ENCODE measurements around the gene ETDC.

The ETDC gene

DNA sequence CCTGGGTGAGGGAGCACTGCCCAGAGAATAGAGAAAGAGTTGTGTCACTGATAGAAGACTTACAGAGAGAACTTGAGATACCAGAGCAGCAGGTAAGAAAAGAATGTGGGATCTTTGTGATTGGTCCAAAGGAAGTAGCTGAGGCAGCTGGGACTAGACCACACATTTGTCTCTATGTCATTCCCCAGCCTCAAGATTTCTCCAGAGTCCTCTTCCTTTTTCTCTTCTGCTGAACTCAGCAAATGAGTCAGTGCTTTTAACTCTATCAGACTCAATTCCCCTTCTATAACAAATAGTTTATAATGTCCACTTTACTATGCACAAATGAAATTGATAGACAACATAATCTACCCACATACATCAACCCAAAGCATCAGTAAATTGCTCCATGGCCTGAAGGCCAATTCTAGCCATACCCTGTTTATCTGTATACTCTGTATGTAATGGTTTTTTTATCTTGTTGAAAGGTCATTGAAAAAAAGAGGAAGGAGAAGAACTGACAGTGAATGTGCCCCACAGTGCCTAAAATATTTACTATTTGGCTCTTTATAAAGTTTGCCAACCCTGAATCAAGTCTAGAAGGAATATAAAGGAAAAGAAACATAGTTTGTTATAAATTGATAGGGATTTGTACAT lies 38.2 kb downstream of the ETDC start:
- no peaks in the 10 kb centered on the region for H4K20me1 ChIP-seq (ENCODE audit: insufficient read depth, low read length)
- peaks cover 4% of the 10 kb centered on the region for H3F3A ChIP-seq (ENCODE audit: insufficient read depth, low read length)
- H3K9ac ChIP-seq (ENCODE audit: low read length) = no peak overlapping the region
- H3K4me2 ChIP-seq (ENCODE audit: low read depth, low read length) = no peak overlapping the region
- TF ChIP-seq EZH2phosphoT487 (IDR thresholded peaks at IDR 0.05; ENCODE audit: low read length) = no peak
- no peak overlapping the region for H3K27ac ChIP-seq (ENCODE audit: low read length)
- H3K27me3 ChIP-seq (replicated peaks; ENCODE audit: insufficient read depth, low read length) = no peaks in the 10 kb centered on the region
- H3K9me2 ChIP-seq (replicated peaks; ENCODE audit: insufficient read depth, low read length) = no peaks in the 10 kb centered on the region
- no peaks in the 10 kb centered on the region for H3K9me3 ChIP-seq (replicated peaks; ENCODE audit: insufficient read depth, low read length)
- H3K79me2 ChIP-seq (ENCODE audit: low read length) = peaks cover 9% of the 10 kb centered on the region
- no peaks in the 10 kb centered on the region for H3K4me1 ChIP-seq (ENCODE audit: low read length)
- no peak overlapping the region for H3K4me3 ChIP-seq (ENCODE audit: low read length)
- no peak for DNase-seq
- H2AFZ ChIP-seq (ENCODE audit: low read length) = no peak overlapping the region
- H3K36me3 ChIP-seq (replicated peaks; ENCODE audit: insufficient read depth, low read length) = no peaks in the 10 kb centered on the region

DNA sequence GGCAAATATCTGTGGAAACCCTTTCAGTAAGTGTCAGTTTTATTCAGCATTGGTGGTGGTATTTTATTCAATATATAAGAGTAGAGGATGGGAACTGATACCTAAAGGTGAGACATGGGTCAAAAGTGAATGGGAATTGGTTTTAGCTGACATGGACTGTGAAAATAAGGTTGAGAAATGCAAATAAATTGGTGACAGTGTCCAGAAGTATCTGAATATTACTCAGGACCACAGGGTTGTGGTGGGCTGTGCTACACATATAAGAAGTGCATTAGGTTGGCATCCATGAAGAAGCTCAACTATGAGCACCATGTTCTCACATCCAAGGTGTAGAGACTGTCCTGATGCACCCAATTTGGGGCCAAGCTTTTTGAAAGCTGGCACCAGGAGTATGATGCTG lies 45.0 kb downstream of the ETDC start:
- no peak overlapping the region for H3K27ac ChIP-seq (ENCODE audit: low read length)
- no peaks in the 10 kb centered on the region for H3F3A ChIP-seq (ENCODE audit: insufficient read depth, low read length)
- TF ChIP-seq EZH2 (optimal IDR thresholded peaks at IDR 0.05; ENCODE audit: low read depth, low read length) = no peak
- TF ChIP-seq, protein P1, sequence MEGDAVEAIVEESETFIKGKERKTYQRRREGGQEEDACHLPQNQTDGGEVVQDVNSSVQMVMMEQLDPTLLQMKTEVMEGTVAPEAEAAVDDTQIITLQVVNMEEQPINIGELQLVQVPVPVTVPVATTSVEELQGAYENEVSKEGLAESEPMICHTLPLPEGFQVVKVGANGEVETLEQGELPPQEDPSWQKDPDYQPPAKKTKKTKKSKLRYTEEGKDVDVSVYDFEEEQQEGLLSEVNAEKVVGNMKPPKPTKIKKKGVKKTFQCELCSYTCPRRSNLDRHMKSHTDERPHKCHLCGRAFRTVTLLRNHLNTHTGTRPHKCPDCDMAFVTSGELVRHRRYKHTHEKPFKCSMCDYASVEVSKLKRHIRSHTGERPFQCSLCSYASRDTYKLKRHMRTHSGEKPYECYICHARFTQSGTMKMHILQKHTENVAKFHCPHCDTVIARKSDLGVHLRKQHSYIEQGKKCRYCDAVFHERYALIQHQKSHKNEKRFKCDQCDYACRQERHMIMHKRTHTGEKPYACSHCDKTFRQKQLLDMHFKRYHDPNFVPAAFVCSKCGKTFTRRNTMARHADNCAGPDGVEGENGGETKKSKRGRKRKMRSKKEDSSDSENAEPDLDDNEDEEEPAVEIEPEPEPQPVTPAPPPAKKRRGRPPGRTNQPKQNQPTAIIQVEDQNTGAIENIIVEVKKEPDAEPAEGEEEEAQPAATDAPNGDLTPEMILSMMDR (IDR thresholded peaks at IDR 0.05; ENCODE audit: low read length) = no peak
- no peak for TF ChIP-seq EZH2phosphoT487 (IDR thresholded peaks at IDR 0.05; ENCODE audit: low read length)
- no peak overlapping the region for H3K4me2 ChIP-seq (ENCODE audit: low read depth, low read length)
- no peak overlapping the region for H3K4me3 ChIP-seq (ENCODE audit: low read length)
- H3K4me1 ChIP-seq (ENCODE audit: low read length) = no peaks in the 10 kb centered on the region
- H4K20me1 ChIP-seq (ENCODE audit: insufficient read depth, low read length) = no peaks in the 10 kb centered on the region
- no peak overlapping the region for H3K9ac ChIP-seq (ENCODE audit: low read length)
- H2AFZ ChIP-seq (ENCODE audit: low read length) = no peak overlapping the region
- no peaks in the 10 kb centered on the region for H3K9me2 ChIP-seq (replicated peaks; ENCODE audit: insufficient read depth, low read length)
- H3K9me3 ChIP-seq (replicated peaks; ENCODE audit: insufficient read depth, low read length) = no peaks in the 10 kb centered on the region
- H3K36me3 ChIP-seq (replicated peaks; ENCODE audit: insufficient read depth, low read length) = no peaks in the 10 kb centered on the region
- no peak for DNase-seq
- H3K27me3 ChIP-seq (replicated peaks; ENCODE audit: insufficient read depth, low read length) = no peaks in the 10 kb centered on the region
- H3K79me2 ChIP-seq (ENCODE audit: low read length) = no peaks in the 10 kb centered on the region
